ENCODE measurements around the gene ARHGAP15. TPM values are rescaled to one million over a fixed set of nuclear protein-coding genes. Genes with fewer than 3 reads are reported as not detected.
A peak's percentile ranks its signal among the peaks of the same experiment; 100 is the strongest.
"Not testable (repeated sequence)": the region's sequence is repeated elsewhere in the genome, so short reads cannot be mapped to it uniquely, and the experiment has no call there.

The ARHGAP15 gene
- total RNA-seq, 1 donor from 2014 or later, result 5.4 TPM

DNA sequence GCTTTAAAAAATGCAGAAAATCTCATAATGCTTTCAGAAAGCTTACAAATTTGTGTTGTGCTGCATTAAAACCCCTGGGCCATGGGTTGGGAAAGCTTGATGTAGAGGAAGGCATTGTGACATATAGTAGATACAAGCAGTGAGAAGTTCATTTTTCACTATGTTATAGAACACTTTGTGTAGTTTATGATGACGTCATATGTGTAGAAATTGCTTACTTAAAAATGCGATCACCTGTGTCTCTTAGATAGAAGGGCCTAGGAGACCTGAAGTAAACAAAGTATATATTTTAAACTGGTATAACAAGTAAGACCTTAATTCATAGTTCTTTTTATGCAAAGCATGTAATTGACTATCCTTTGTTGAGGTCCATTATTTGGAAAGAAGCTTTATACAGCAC lies 393.5 kb downstream of the ARHGAP15 start:
- DNase-seq, result no peak
- no peak for ATAC-seq (ENCODE audit: poor library complexity)
- intact Hi-C loops (cut with DNase I), result no loop called here

GRCh38 chr2:143524119-143524553 lies 394.9 kb downstream of the ARHGAP15 start:
- intact Hi-C loops (cut with DNase I), result no loop called here
- ATAC-seq (ENCODE audit: poor library complexity), result peak; percentile 55

DNA sequence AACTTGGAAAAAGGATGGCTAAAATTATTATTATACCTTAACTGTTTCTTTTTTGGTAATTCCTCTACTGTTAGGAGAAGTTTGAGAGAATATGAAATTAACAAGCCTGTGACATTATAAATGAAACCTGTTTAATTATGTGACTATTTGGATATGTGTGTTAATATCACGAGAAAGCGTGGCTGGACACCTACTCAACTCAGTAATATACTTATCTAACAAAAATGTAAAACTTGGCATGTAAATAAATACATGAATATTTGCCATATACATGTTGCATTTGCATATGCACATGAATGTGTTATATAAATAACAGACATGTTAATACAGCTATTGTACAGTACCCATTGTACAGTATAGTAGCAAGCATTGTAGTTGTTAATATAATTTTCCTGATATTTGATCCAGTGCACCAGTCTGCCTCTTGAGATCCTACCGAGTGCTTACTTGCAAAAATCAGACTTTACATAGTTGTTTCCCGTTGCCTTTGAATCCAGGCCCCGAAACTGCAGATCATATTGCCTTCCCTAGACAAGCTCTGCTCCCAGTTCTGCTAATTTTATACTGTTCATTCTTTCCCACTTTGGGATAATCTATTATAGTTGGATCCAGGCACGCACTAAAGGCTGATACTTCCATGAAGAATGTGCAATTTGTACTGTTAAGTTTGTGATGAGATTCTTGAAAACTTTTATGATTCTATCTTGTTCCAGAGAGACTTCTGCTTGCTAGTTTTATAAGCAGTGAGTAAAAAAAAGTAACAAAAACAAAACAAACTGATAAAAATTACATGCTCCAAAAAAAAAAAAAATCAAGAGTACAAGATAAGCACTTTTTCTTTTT lies 395.6 kb downstream of the ARHGAP15 start:
- ATAC-seq (ENCODE audit: poor library complexity), result peak; percentile 66
- no peak for DNase-seq
- intact Hi-C loops (cut with DNase I), result no loop called here

More at GRCh38 chr2:143524119-143524553, 394.9 kb downstream of the ARHGAP15 start:
- no peak for DNase-seq

DNA sequence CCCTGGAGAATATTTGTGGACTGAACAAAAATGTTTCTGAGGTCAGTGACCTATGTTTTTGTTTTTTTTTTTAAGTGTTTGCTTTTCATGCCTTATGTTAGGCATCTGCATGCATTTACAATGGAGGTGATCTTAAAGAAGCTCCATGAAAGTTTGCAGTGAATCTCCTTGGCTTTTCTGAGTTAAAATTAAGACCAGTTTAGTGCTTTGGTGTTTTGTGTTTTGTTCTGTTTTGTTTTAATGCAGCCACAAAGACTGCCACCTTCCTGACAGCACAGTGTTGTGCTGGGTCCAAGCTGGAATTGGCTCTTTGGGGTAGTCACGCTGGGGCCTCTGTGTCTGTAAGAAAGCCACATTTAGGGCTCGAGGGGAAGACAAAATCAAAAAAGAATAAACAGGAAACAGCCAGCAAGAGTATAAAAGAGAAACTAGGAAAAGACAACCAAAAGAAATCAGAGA lies 396.2 kb downstream of the ARHGAP15 start:
- intact Hi-C loops (cut with DNase I), result no loop called here
- DNase-seq (peak; percentile 40), ATAC-seq (ENCODE audit: poor library complexity) (peak; percentile 62)

DNA sequence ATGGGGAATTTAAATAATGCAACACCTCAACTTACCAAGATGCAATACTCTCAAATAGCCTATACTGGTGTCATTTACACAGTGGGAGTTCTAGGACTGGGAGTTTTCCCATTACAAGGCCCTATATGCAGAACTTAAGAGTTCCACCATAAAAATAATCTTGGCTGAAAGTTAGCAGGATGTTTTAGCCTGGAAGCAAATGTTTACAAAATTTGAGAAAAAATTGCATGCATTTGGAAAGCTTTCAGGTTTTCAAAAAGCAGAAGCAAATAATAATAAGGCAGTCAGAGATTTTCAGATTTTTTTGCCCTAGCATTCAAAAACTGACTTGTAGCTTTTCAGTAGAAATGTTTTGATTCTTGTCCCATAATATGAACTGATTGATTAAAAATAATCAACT lies 397.3 kb downstream of the ARHGAP15 start:
- no peak for DNase-seq
- ATAC-seq (ENCODE audit: poor library complexity), result no peak
- intact Hi-C loops (cut with DNase I), result no loop called here

- intact Hi-C loops (cut with DNase I), result no loop called here
- DNase-seq, result no peak
- no peak for ATAC-seq (ENCODE audit: poor library complexity)
These were observed 398.8 kb downstream of the ARHGAP15 start for GRCh38 chr2:143528021-143528420.

DNA sequence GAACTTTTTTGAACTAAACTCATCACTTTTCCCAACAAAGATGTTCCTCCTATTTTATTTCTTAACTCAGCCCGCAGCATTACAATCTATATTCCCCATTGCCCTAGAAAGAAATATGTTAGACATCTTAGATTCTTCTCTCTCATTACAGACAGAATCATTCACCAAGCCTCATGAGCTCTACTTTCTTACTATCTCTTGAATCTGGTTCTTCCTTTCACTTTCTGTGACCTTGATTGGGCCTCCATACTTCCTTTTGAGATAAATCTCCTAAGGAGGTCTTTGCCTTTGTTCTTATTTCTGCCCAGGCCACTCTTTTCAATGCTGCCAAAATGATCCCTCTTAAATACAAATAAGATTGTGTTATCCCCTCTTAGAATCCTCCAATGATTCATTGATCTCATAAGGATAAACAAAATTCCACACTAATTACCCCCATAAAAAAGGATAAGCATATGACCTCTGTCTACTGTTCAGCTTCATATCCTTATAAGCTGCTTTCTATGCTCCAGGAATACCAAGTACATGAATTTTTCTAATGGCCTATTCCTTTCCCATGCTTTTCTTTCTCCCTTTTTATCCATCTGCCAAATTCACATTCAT lies 400.0 kb downstream of the ARHGAP15 start:
- no peak for ATAC-seq (ENCODE audit: poor library complexity)
- DNase-seq, result no peak
- intact Hi-C loops (cut with DNase I), result no loop called here

DNA sequence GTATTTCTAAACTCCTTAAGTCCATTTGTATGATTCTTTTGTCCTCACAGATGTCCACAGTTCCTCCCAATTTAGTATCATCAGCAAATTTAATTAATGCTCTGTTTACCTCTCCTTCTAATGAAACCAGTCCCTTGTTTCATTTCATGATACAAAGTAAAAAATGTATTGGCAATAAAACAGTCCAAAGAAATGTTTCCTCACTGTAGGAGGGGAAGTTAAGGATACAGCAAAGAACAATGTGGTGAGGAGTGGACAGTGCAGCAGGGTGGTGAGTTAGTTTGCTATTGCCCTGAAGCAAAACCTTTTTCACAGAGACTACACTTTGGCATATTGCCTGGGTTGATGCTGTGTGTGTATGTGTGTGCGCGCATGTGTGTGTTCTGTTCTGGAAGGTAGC lies 401.5 kb downstream of the ARHGAP15 start:
- intact Hi-C loops (cut with DNase I), result no loop called here
- ATAC-seq (ENCODE audit: poor library complexity), result no peak
- no peak for DNase-seq

- ATAC-seq (ENCODE audit: poor library complexity) (no peak), DNase-seq (no peak)
- intact Hi-C loops (cut with DNase I), result no loop called here
These were observed 402.8 kb downstream of the ARHGAP15 start for GRCh38 chr2:143532061-143532460.

- DNase-seq (no peak), ATAC-seq (ENCODE audit: poor library complexity) (no peak)
- intact Hi-C loops (cut with DNase I), result no loop called here
These were observed 404.6 kb downstream of the ARHGAP15 start for GRCh38 chr2:143533846-143534245.

DNA sequence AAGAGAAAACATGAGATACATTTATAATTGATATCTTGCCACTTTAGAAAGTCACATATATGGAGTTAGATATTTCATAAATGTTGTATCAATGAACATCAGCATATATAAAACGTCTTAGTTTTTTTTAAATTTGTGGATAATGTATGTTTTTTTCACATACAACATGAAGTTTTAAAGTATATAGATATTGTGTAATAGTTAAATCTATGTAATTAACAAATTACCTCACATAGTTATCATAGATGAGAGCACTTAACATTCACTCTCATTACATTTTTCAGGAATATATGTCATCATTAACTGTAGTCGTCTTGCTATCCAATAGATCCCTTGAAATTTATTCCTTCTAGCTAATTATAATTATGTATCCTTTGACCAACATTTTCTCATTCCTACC lies 406.6 kb downstream of the ARHGAP15 start:
- ATAC-seq (ENCODE audit: poor library complexity), result no peak
- intact Hi-C loops (cut with DNase I), result no loop called here
- DNase-seq, result no peak

- intact Hi-C loops (cut with DNase I); ATAC-seq (ENCODE audit: poor library complexity); DNase-seq: not testable (repeated sequence)
These were observed 412.7 kb downstream of the ARHGAP15 start for GRCh38 chr2:143541899-143542298.

DNA sequence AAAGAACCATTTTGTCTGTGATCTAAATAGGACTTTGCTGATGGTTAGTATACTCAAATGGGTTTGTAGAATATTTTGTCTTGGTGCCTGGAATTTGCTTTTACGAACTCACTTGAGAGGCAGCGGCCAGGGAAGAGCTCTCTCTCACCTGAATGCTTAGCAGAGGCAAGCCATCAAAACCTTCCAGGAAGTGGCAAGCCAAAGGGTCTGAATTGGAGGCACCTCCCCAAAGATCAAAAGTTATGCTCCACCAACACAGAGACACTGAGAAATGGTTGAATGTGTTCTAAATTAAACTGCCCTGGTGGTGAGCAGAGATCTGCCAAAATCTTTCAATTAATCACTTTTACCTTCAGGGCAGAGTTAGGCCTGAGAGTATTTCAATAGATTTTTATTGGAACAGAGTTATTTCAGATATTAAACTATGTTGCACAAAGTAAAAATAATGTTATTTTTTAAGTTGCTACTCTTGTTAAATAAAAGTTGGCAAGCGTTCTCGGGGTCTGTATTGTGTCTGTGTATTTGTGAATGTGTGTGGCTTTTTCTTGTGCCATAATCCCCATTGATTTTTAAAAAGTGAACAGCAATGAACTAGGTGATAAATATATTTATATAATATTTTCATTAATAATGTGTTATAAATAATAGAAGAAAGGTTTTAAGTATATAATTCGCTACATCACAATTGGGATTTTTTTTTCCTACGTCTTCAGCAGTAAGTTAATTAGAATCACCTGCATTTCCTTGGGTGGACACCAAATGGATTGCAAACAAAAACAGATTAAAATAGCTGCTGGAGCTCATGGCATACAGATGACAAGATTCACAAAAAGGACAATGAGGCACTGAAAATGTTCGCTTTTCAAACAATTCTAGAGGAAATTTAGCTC lies 416.1 kb downstream of the ARHGAP15 start:
- DNase-seq, result no peak
- intact Hi-C loops (cut with DNase I), result no loop called here
- ATAC-seq (ENCODE audit: poor library complexity), result no peak

DNA sequence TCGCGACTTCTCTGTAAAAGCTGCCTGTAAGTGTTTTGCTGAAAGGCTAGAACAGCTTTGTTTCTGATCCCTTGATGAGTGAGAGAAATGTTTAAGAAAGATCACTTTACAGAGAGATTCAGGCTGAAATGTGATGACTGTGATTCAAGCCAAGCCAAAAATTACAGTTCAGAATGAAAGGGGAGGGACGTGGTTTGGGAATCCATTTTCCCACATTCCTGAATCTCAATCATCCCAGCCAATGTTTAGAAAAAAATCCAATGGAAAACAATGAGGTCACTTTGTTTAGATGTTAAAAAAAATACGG lies 416.7 kb downstream of the ARHGAP15 start:
- ATAC-seq (ENCODE audit: poor library complexity) (no peak), DNase-seq (no peak)
- intact Hi-C loops (cut with DNase I), result no loop called here

DNA sequence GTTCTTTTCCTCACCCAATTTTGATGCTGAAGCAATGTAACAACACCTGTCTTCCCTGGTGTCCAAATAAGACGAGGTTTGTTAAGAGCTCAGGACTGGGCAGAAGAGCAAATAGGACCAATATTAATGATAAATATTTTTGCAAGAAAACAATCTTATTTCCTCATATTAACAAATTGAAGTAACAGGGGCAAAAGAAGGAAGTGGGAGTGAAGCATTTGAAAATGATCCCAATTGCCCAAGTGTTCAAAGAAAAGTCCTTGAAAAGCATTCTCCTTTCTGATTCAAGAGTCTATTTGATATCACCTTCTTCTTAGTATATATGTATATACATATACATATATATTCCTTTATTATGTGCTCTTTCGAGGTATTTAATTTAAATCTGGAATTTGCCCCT lies 418.8 kb downstream of the ARHGAP15 start:
- DNase-seq (no peak), ATAC-seq (ENCODE audit: poor library complexity) (no peak)
- intact Hi-C loops (cut with DNase I), result no loop called here

DNA sequence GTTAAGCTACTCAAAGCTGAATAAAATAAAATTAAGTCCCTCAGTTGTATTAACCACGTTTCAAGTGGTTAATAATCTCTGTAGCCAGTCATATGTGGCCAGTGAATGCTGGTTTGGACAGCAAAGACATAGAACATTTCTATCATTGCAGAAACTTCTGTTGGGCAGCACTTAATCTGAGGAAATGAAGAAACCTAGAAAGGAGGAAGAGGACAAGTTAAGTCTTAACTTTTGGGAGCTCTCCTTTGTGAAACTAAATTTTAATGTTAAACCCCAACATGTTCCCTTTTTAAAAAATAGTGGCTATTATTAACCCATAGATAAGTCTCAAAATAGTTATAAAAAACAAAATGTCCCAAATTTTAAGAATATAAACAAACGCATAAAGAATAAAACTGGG lies 421.3 kb downstream of the ARHGAP15 start:
- ATAC-seq (ENCODE audit: poor library complexity), result no peak
- intact Hi-C loops (cut with DNase I), result no loop called here

GRCh38 chr2:143551971-143552650 lies 422.9 kb downstream of the ARHGAP15 start:
- ATAC-seq (ENCODE audit: poor library complexity), result no peak
- DNase-seq, result no peak
- intact Hi-C loops (cut with DNase I), result no loop called here

More for the DNA sequence above, 421.3 kb downstream of the ARHGAP15 start:
- no peak for DNase-seq

- intact Hi-C loops (cut with DNase I), result no loop called here
- no peak for DNase-seq
- ATAC-seq (ENCODE audit: poor library complexity), result no peak
These were observed 424.0 kb downstream of the ARHGAP15 start for GRCh38 chr2:143553261-143553660.

DNA sequence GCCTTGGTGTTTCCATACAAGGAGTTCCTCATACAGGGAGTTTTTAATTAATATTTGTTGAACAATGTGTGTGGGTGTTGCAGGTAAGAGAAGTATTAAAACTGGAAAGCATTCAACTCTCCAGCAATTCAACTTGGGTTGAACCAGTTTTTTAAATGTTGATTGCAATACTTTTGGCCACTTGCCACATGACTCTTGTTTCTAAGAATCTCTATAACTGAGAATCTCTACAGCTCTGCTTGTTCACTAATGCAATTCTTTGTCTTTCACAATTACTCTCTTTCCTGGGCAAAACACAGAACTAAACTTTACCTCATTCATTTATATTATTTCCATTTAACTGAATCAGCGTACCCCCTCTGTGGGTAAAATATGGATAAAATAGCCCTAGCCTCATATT lies 429.4 kb downstream of the ARHGAP15 start:
- no peak for ATAC-seq (ENCODE audit: poor library complexity)

More for the DNA sequence above, 429.4 kb downstream of the ARHGAP15 start:
- intact Hi-C loops (cut with DNase I), result no loop called here
- DNase-seq, result no peak

All from Right ventricle myocardium superior (tissue), 1 donor.